Measurements from ENCODE around the gene CAMK4.

DNA sequence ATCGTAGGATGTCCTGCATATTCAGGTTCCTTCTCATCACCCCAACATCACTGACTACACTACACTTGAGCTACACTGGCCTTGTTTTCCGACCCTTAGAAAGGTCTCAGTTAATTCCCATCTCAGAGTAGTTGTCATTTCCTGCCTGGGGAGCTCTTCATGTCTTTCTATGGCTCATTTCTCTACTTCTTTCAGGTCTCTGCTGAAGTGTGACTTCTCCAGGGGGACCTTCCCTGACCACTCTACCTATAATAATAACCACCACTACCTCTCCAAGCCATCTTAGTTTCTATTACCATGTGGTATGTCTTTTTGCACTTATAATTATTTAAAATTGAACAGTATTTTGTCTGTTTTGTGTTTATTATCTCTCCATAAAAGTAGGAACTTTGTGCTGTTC, 174.9 kb downstream of the CAMK4 start:
- TF ChIP-seq, protein P1, sequence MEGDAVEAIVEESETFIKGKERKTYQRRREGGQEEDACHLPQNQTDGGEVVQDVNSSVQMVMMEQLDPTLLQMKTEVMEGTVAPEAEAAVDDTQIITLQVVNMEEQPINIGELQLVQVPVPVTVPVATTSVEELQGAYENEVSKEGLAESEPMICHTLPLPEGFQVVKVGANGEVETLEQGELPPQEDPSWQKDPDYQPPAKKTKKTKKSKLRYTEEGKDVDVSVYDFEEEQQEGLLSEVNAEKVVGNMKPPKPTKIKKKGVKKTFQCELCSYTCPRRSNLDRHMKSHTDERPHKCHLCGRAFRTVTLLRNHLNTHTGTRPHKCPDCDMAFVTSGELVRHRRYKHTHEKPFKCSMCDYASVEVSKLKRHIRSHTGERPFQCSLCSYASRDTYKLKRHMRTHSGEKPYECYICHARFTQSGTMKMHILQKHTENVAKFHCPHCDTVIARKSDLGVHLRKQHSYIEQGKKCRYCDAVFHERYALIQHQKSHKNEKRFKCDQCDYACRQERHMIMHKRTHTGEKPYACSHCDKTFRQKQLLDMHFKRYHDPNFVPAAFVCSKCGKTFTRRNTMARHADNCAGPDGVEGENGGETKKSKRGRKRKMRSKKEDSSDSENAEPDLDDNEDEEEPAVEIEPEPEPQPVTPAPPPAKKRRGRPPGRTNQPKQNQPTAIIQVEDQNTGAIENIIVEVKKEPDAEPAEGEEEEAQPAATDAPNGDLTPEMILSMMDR (IDR thresholded peaks at IDR 0.05; ENCODE audit: insufficient read depth, low read length) = no peak
- TF ChIP-seq POLR2AphosphoS5 (IDR thresholded peaks at IDR 0.05; ENCODE audit: low read depth) (no peak), SPI1 (IDR thresholded peaks at IDR 0.05; ENCODE audit: borderline replicate concordance, low read depth) (no peak)
- TF ChIP-seq, protein P2, sequence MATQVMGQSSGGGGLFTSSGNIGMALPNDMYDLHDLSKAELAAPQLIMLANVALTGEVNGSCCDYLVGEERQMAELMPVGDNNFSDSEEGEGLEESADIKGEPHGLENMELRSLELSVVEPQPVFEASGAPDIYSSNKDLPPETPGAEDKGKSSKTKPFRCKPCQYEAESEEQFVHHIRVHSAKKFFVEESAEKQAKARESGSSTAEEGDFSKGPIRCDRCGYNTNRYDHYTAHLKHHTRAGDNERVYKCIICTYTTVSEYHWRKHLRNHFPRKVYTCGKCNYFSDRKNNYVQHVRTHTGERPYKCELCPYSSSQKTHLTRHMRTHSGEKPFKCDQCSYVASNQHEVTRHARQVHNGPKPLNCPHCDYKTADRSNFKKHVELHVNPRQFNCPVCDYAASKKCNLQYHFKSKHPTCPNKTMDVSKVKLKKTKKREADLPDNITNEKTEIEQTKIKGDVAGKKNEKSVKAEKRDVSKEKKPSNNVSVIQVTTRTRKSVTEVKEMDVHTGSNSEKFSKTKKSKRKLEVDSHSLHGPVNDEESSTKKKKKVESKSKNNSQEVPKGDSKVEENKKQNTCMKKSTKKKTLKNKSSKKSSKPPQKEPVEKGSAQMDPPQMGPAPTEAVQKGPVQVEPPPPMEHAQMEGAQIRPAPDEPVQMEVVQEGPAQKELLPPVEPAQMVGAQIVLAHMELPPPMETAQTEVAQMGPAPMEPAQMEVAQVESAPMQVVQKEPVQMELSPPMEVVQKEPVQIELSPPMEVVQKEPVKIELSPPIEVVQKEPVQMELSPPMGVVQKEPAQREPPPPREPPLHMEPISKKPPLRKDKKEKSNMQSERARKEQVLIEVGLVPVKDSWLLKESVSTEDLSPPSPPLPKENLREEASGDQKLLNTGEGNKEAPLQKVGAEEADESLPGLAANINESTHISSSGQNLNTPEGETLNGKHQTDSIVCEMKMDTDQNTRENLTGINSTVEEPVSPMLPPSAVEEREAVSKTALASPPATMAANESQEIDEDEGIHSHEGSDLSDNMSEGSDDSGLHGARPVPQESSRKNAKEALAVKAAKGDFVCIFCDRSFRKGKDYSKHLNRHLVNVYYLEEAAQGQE (IDR thresholded peaks at IDR 0.05; ENCODE audit: insufficient replicate concordance, low read depth) = no peak

Measured in HL-60 (cell line).